SK-N-SH treated with all-trans-retinoic acid at 6 μM for 48 hours (cell line): ENCODE results near the gene PARP8.

Experiments
- ATAC-seq: fragments of 200-7000 bp; cut with Tn5 transposase; 3 replicates; pipeline ENCODE4 v1.9.1; 2020; ENCODE audit warnings: mild to moderate bottlenecking, moderate library complexity
- ARNTL ChIP-seq: fragments of 450-650 bp; formaldehyde crosslinking; IDR thresholded peaks from 2 replicates; pipeline ENCODE4 v1.5.0; 2020; ENCODE audit warnings: low read depth, mild to moderate bottlenecking, moderate library complexity, borderline replicate concordance
- CSDC2 ChIP-seq: fragments of 250-450 bp; sonication (Bioruptor Pico); IDR thresholded peaks from 2 replicates; pipeline ENCODE4 v1.5.0; 2020; ENCODE audit warnings: mild to moderate bottlenecking, moderate library complexity
- ESRRG ChIP-seq: fragments of 250-450 bp; sonication (Bioruptor Pico); IDR thresholded peaks from 2 replicates; pipeline ENCODE4 v1.6.1; 2021; ENCODE audit warnings: mild to moderate bottlenecking
- GLIS3 ChIP-seq: fragments of 250-450 bp; sonication (Bioruptor Pico); IDR thresholded peaks from 2 replicates; pipeline ENCODE4 v1.5.0; 2020; ENCODE audit warnings: mild to moderate bottlenecking, moderate library complexity
- PPARA ChIP-seq: fragments of 250-450 bp; sonication (Bioruptor Pico); IDR thresholded peaks from 2 replicates; pipeline ENCODE4 v1.5.0; 2020; ENCODE audit warnings: mild to moderate bottlenecking, borderline replicate concordance
- RARB ChIP-seq: fragments of 250-450 bp; sonication (Bioruptor Pico); IDR thresholded peaks from 2 replicates; pipeline ENCODE4 v1.8.0; 2021; ENCODE audit warnings: mild to moderate bottlenecking, moderate library complexity
- TCF4 ChIP-seq: fragments of 250-450 bp; sonication (Bioruptor Pico); IDR thresholded peaks from 2 replicates; pipeline ENCODE4 v1.8.0; 2021; ENCODE audit warnings: mild to moderate bottlenecking, moderate library complexity, borderline replicate concordance
- TOX ChIP-seq: fragments of 250-450 bp; sonication (Bioruptor Pico); IDR thresholded peaks from 2 replicates; pipeline ENCODE4 v1.8.0; 2021; ENCODE audit warnings: mild to moderate bottlenecking, moderate library complexity, borderline replicate concordance
- ZC3H10 ChIP-seq: fragments of 250-450 bp; sonication (Bioruptor Pico); IDR thresholded peaks from 2 replicates; pipeline ENCODE4 v1.5.1; 2021; ENCODE audit warnings: mild to moderate bottlenecking, moderate library complexity
- ZFP3 ChIP-seq: fragments of 250-450 bp; sonication (Bioruptor Pico); IDR thresholded peaks from 2 replicates; pipeline ENCODE4 v1.5.0; 2020; ENCODE audit warnings: mild to moderate bottlenecking, moderate library complexity
- ZFP30 ChIP-seq: fragments of 450-650 bp; formaldehyde crosslinking; IDR thresholded peaks from 2 replicates; pipeline ENCODE4 v1.5.0; 2022; ENCODE audit warnings: mild to moderate bottlenecking, moderate library complexity
- ZNF565 ChIP-seq: fragments of 450-650 bp; formaldehyde crosslinking; conservative IDR thresholded peaks from 2 replicates; pipeline ENCODE4 v1.5.0; 2020; ENCODE audit warnings: low read depth, mild to moderate bottlenecking, moderate library complexity
- ZNF70 ChIP-seq: fragments of 450-650 bp; formaldehyde crosslinking; IDR thresholded peaks from 2 replicates; pipeline ENCODE4 v1.5.0; 2020; ENCODE audit warnings: mild to moderate bottlenecking, moderate library complexity
- ZNF8 ChIP-seq: fragments of 450-650 bp; formaldehyde crosslinking; IDR thresholded peaks from 2 replicates; pipeline ENCODE4 v1.5.0; 2020; ENCODE audit warnings: mild to moderate bottlenecking, moderate library complexity
- TF ChIP-seq, protein P1 (sequence below): fragments of 250-450 bp; sonication (Bioruptor Pico); IDR thresholded peaks from 2 replicates; pipeline ENCODE4 v1.8.0; 2021; ENCODE audit warnings: low read depth, mild to moderate bottlenecking, moderate library complexity, borderline replicate concordance
- TF ChIP-seq, protein P2 (sequence below): fragments of 250-450 bp; sonication (Bioruptor Pico); IDR thresholded peaks from 2 replicates; pipeline ENCODE4 v1.5.1; 2020; ENCODE audit warnings: low read depth, mild to moderate bottlenecking, moderate library complexity
- TF ChIP-seq, protein P3 (sequence below): fragments of 250-450 bp; sonication (Bioruptor Pico); IDR thresholded peaks from 2 replicates; pipeline ENCODE4 v1.5.0; 2020; ENCODE audit warnings: mild to moderate bottlenecking, moderate library complexity
- TF ChIP-seq, protein P4 (sequence below): fragments of 250-450 bp; sonication (Bioruptor Pico); IDR thresholded peaks from 2 replicates; pipeline ENCODE4 v1.5.1; 2021; ENCODE audit warnings: mild to moderate bottlenecking, moderate library complexity
- TF ChIP-seq, protein P5 (sequence below): fragments of 250-450 bp; sonication (Bioruptor Pico); IDR thresholded peaks from 2 replicates; pipeline ENCODE4 v1.8.0; 2020; ENCODE audit warnings: mild to moderate bottlenecking, moderate library complexity, borderline replicate concordance

Gene PARP8

DNA sequence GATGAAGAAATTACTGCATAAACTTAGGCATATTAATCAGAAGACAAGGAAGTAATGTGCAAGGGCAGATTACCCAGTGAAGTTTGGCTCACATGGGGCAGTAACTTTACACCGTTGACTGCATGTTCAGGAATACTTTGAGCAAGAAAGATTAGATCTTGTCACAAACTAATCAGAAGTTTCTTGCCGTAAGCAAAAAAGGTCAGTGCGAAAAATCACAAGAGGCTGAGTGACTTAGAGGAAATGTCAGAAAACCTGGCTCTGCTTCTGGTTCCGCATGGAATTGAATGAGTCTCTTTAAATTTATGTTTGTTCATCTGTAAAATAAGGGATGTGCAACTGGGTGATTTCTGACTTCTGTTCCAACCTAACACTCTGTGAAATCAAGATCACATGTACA is 64.4 kb downstream of the PARP8 start (continued):
- TF ChIP-seq, protein P1, sequence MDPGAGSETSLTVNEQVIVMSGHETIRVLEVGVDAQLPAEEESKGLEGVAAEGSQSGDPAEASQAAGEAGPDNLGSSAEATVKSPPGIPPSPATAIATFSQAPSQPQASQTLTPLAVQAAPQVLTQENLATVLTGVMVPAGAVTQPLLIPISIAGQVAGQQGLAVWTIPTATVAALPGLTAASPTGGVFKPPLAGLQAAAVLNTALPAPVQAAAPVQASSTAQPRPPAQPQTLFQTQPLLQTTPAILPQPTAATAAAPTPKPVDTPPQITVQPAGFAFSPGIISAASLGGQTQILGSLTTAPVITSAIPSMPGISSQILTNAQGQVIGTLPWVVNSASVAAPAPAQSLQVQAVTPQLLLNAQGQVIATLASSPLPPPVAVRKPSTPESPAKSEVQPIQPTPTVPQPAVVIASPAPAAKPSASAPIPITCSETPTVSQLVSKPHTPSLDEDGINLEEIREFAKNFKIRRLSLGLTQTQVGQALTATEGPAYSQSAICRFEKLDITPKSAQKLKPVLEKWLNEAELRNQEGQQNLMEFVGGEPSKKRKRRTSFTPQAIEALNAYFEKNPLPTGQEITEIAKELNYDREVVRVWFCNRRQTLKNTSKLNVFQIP (CRISPR knock-in tag) = no peak
- TF ChIP-seq TCF4 (CRISPR knock-in tag) (no peak), ZNF565 (CRISPR knock-in tag) (no peak), ARNTL (CRISPR knock-in tag) (no peak)

DNA sequence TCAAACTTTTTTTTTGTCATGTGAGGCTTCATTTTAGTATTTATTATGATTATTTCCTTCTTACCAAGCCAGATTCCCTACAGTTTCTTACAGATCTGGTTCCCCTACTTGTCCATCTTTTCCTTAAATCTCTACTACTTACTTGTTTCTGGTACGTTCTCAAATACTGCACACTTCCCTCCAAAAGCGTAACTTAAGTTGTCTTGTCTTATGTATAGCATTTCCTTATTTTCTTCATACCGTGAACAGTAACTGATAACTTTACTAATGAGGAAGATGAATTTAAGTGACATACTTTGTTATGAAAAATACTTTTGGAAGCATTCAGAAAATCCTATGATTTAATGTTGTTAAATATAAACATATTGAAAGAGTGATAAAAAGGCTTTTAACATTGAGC is 67.3 kb downstream of the PARP8 start:
- no peak for TF ChIP-seq ESRRG (CRISPR knock-in tag)
- no peak for ATAC-seq

DNA sequence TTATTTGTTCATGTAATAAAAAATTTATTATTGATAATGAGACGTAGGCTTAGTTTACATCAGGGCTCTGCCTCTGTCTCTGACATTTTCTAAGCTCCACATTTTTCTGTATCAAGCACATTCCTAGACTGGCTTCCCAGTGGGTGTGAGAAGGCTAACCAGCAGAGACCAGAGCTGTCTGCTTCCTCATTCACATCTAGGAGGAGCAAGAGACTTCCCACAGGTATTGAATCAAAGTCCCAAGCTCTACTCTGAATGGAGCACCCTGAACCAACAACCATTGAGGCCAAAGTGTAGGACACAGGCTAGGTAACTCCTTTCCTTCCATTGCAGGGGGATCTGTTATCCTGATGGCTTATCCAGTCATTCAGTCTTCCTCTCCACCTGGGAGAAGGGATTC is 72.4 kb downstream of the PARP8 start:
- no peak for ATAC-seq
- TF ChIP-seq TCF4 (CRISPR knock-in tag) (no peak), ARNTL (CRISPR knock-in tag) (no peak), GLIS3 (no peak)
- TF ChIP-seq, protein P1 (CRISPR knock-in tag) = no peak
- TF ChIP-seq, all 23 proteins: peak for 0

DNA sequence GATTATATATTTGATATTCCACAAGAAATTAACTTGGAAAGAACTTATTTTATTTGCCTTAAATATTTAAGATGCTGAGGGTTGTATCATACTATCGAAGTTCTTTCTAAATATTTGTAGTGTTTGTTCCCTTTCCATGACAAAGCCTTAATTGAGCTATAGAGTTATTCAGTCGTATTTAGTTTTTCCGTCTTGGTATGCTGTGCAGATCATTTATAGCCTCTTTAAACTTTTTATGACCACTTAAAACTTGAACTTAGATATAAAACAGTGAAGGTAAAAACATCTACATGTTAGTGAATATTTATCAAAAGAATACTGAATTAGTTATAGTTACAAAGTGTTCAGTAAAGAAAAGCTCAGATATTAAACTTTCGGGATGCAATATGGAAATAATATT is 74.4 kb downstream of the PARP8 start:
- TF ChIP-seq ZNF565 (CRISPR knock-in tag) (no peak), ZFP3 (no peak), GLIS3 (no peak), TOX (CRISPR knock-in tag) (no peak), ESRRG (CRISPR knock-in tag) (no peak), ARNTL (CRISPR knock-in tag) (no peak), PPARA (CRISPR knock-in tag) (no peak), ZNF8 (CRISPR knock-in tag) (no peak), ZFP30 (CRISPR knock-in tag) (no peak), ZC3H10 (CRISPR knock-in tag) (no peak), TCF4 (CRISPR knock-in tag) (no peak), CSDC2 (CRISPR knock-in tag) (no peak), RARB (no peak), ZNF70 (CRISPR knock-in tag) (no peak)
- TF ChIP-seq, protein P2, sequence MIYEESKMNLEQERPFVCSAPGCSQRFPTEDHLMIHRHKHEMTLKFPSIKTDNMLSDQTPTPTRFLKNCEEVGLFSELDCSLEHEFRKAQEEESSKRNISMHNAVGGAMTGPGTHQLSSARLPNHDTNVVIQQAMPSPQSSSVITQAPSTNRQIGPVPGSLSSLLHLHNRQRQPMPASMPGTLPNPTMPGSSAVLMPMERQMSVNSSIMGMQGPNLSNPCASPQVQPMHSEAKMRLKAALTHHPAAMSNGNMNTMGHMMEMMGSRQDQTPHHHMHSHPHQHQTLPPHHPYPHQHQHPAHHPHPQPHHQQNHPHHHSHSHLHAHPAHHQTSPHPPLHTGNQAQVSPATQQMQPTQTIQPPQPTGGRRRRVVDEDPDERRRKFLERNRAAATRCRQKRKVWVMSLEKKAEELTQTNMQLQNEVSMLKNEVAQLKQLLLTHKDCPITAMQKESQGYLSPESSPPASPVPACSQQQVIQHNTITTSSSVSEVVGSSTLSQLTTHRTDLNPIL (CRISPR knock-in tag) = no peak
- TF ChIP-seq, protein P3, sequence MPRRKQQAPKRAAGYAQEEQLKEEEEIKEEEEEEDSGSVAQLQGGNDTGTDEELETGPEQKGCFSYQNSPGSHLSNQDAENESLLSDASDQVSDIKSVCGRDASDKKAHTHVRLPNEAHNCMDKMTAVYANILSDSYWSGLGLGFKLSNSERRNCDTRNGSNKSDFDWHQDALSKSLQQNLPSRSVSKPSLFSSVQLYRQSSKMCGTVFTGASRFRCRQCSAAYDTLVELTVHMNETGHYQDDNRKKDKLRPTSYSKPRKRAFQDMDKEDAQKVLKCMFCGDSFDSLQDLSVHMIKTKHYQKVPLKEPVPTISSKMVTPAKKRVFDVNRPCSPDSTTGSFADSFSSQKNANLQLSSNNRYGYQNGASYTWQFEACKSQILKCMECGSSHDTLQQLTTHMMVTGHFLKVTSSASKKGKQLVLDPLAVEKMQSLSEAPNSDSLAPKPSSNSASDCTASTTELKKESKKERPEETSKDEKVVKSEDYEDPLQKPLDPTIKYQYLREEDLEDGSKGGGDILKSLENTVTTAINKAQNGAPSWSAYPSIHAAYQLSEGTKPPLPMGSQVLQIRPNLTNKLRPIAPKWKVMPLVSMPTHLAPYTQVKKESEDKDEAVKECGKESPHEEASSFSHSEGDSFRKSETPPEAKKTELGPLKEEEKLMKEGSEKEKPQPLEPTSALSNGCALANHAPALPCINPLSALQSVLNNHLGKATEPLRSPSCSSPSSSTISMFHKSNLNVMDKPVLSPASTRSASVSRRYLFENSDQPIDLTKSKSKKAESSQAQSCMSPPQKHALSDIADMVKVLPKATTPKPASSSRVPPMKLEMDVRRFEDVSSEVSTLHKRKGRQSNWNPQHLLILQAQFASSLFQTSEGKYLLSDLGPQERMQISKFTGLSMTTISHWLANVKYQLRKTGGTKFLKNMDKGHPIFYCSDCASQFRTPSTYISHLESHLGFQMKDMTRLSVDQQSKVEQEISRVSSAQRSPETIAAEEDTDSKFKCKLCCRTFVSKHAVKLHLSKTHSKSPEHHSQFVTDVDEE (CRISPR knock-in tag) = no peak
- TF ChIP-seq, protein P4, sequence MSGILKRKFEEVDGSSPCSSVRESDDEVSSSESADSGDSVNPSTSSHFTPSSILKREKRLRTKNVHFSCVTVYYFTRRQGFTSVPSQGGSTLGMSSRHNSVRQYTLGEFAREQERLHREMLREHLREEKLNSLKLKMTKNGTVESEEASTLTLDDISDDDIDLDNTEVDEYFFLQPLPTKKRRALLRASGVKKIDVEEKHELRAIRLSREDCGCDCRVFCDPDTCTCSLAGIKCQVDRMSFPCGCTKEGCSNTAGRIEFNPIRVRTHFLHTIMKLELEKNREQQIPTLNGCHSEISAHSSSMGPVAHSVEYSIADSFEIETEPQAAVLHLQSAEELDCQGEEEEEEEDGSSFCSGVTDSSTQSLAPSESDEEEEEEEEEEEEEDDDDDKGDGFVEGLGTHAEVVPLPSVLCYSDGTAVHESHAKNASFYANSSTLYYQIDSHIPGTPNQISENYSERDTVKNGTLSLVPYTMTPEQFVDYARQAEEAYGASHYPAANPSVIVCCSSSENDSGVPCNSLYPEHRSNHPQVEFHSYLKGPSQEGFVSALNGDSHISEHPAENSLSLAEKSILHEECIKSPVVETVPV (CRISPR knock-in tag) = no peak
- TF ChIP-seq, protein P1 (CRISPR knock-in tag) = no peak
- TF ChIP-seq, protein P5, sequence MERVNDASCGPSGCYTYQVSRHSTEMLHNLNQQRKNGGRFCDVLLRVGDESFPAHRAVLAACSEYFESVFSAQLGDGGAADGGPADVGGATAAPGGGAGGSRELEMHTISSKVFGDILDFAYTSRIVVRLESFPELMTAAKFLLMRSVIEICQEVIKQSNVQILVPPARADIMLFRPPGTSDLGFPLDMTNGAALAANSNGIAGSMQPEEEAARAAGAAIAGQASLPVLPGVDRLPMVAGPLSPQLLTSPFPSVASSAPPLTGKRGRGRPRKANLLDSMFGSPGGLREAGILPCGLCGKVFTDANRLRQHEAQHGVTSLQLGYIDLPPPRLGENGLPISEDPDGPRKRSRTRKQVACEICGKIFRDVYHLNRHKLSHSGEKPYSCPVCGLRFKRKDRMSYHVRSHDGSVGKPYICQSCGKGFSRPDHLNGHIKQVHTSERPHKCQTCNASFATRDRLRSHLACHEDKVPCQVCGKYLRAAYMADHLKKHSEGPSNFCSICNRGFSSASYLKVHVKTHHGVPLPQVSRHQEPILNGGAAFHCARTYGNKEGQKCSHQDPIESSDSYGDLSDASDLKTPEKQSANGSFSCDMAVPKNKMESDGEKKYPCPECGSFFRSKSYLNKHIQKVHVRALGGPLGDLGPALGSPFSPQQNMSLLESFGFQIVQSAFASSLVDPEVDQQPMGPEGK = no peak
- ATAC-seq = no peak
